MCF 10A (cell line): ENCODE measurements around the gene COL3A1. TPM values are rescaled to one million over a fixed set of nuclear protein-coding genes. Genes with fewer than 3 reads are reported as not detected.

Source experiments
- BruUV-seq: library from RNA; stranded (reverse); fragments of 400-500 nt; replicated peaks from 2 replicates; lab custom pipeline; 2021; lab: Mats Ljungman, UMichigan
- CTCF ChIA-PET: fragments of 300-600 bp; sonication (Branson Sonifier 250); formaldehyde crosslinking; extraction: SDS; loops from one replicate; lab custom pipeline; 2021; ENCODE audit warnings: antibody characterized with exemption, inconsistent platforms; lab: Yijun Ruan, JAX
- POLR2A ChIA-PET: fragments of 300-600, 350-650 bp; sonication (Branson Sonifier 250); formaldehyde crosslinking; extraction: SDS; loops from one replicate; lab custom pipeline; 2020; ENCODE audit warnings: antibody characterized with exemption, inconsistent platforms; lab: Yijun Ruan, JAX
- DNase-seq: peaks from one replicate; pipeline ENCODE4 v3.0.0-alpha.2; 2018; ENCODE audit not compliant: unreplicated experiment
- H3K27ac Mint-ChIP-seq: one replicate; pipeline ENCODE4 v1.8.0; 2022; ENCODE audit warnings: mild to moderate bottlenecking, low read depth, mixed read lengths; ENCODE audit not compliant: unreplicated experiment
- H3K27me3 Mint-ChIP-seq: one replicate; pipeline ENCODE4 v1.8.0; 2022; ENCODE audit warnings: mixed read lengths; ENCODE audit not compliant: insufficient read depth, unreplicated experiment
- H3K36me3 Mint-ChIP-seq: one replicate; pipeline ENCODE4 v1.8.0; 2022; ENCODE audit warnings: mild to moderate bottlenecking, moderate library complexity, mixed read lengths; ENCODE audit not compliant: insufficient read depth, unreplicated experiment
- H3K4me1 Mint-ChIP-seq: one replicate; pipeline ENCODE4 v1.8.0; 2022; ENCODE audit warnings: mixed read lengths; ENCODE audit not compliant: insufficient read depth, unreplicated experiment
- H3K4me3 Mint-ChIP-seq: one replicate; pipeline ENCODE4 v1.8.0; 2022; ENCODE audit warnings: mild to moderate bottlenecking, moderate library complexity, mixed read lengths; ENCODE audit not compliant: unreplicated experiment
- H3K9me3 Mint-ChIP-seq: one replicate; pipeline ENCODE4 v1.8.0; 2022; ENCODE audit warnings: mixed read lengths; ENCODE audit not compliant: unreplicated experiment
- CTCF ChIP-seq: fragments of 200-600 bp; IDR thresholded peaks from one replicate; pipeline ENCODE4 v1.8.0; 2022; ENCODE audit warnings: antibody characterized with exemption, mild to moderate bottlenecking; ENCODE audit not compliant: unreplicated experiment
- intact Hi-C: fragments of 100-400 bp; cut with micrococcal nuclease; formaldehyde crosslinking; loops from 2 replicates; pipeline ENCODE4 v1.14.1; 2022
- total RNA-seq: library from RNA; stranded (reverse); gene quantifications from 2 replicates; pipeline ENCODE4 v1.2.3, GENCODE V29; 2022

COL3A1 gene
- total RNA-seq, 1 experiment from 2014 or later, result not detected

GRCh38 chr2:189010536-189010935 is 36.4 kb downstream of the COL3A1 start:
- Mint-ChIP-seq H3K9me3 (no peaks in the 10 kb centered on the region), H3K27me3 (no peaks in the 10 kb centered on the region), H3K4me1 (no peaks in the 10 kb centered on the region), H3K27ac (no peak overlapping the region), H3K4me3 (no peak overlapping the region), H3K36me3 (no peaks in the 10 kb centered on the region)
- ChIA-PET CTCF (no interaction called here), POLR2A (no interaction called here)
- BruUV-seq, result no TSS peak
- TF ChIP-seq CTCF, result no peak
- intact Hi-C loops, result no loop called here
- DNase-seq, result no peak

- no peaks in the 10 kb centered on the region for H3K27me3 Mint-ChIP-seq
- no peaks in the 10 kb centered on the region for H3K9me3 Mint-ChIP-seq
- no peaks in the 10 kb centered on the region for H3K4me1 Mint-ChIP-seq
- no peak overlapping the region for H3K4me3 Mint-ChIP-seq
- CTCF ChIA-PET, result no interaction called here
- POLR2A ChIA-PET, result no interaction called here
- H3K36me3 Mint-ChIP-seq, result no peaks in the 10 kb centered on the region
- no peak overlapping the region for H3K27ac Mint-ChIP-seq
- no TSS peak for BruUV-seq
- TF ChIP-seq CTCF, result no peak
- no peak for DNase-seq
- intact Hi-C loops, result no loop called here
These were observed 38.2 kb downstream of the COL3A1 start for GRCh38 chr2:189012351-189012750.

- no TSS peak for BruUV-seq
- intact Hi-C loops, result no loop called here
- ChIA-PET POLR2A (no interaction called here), CTCF (no interaction called here)
- Mint-ChIP-seq H3K27me3 (no peaks in the 10 kb centered on the region), H3K4me1 (no peaks in the 10 kb centered on the region), H3K9me3 (no peaks in the 10 kb centered on the region), H3K36me3 (no peaks in the 10 kb centered on the region), H3K4me3 (no peak overlapping the region), H3K27ac (no peak overlapping the region)
- DNase-seq, result no peak
- TF ChIP-seq CTCF, result no peak
These were observed 38.9 kb downstream of the COL3A1 start for GRCh38 chr2:189013031-189013430.

GRCh38 chr2:189013671-189014448 is 39.7 kb downstream of the COL3A1 start:
- H3K4me3 Mint-ChIP-seq, result no peak overlapping the region
- ChIA-PET CTCF (interaction anchor here (1.4 kb wide), 1 partner anchor 30 kb away, joined by 3 read pairs; no protein-coding TSS in a partner anchor), POLR2A (interaction anchor here (0.7 kb wide), 1 partner anchor 1595 kb away, joined by 3 read pairs; no protein-coding TSS in a partner anchor)
- no TSS peak for BruUV-seq
- DNase-seq, result no peak
- no peaks in the 10 kb centered on the region for H3K36me3 Mint-ChIP-seq
- H3K4me1 Mint-ChIP-seq, result peaks cover 4% of the 10 kb centered on the region
- H3K27me3 Mint-ChIP-seq, result no peaks in the 10 kb centered on the region
- TF ChIP-seq CTCF, result no peak
- H3K9me3 Mint-ChIP-seq, result no peaks in the 10 kb centered on the region
- no peak overlapping the region for H3K27ac Mint-ChIP-seq
- intact Hi-C loops, result no loop called here
